ENCODE data around the gene FER1L5. TPM values are rescaled to one million over a fixed set of nuclear protein-coding genes. Genes with fewer than 3 reads are reported as not detected.

Gene FER1L5
- total and polyA plus RNA-seq, 2 of the 8 experiments (the other 6 are each of a cell fraction or from before 2014, with no cell fraction given), result 0.23 to 0.88 TPM

GRCh38 chr2:96599941-96600340 is 42.6 kb upstream of the FER1L5 start (continued):
- TF ChIP-seq CHD7 (IDR thresholded peaks at IDR 0.05; ENCODE audit: insufficient replicate concordance, low read length) (no peak), POU5F1 (IDR thresholded peaks at IDR 0.05; ENCODE audit: low read depth, low read length) (no peak), HDAC6 (IDR thresholded peaks at IDR 0.05; ENCODE audit: low read depth, low read length) (no peak)
